Measurements from ENCODE around the gene BLOC1S5. TPM values are rescaled to one million over a fixed set of nuclear protein-coding genes. Genes with fewer than 3 reads are reported as not detected.

Gene BLOC1S5
- total RNA-seq, 4 donors from 2014 or later, result 8.3 to 13.1 (median 10.5) TPM

GRCh38 chr6:8070718-8071117, 6.5 kb upstream of the BLOC1S5 start:
- no peak for ATAC-seq (ENCODE audit: low FRiP score)
- no peak for DNase-seq (ENCODE audit: low spot score)
- no peak for TF ChIP-seq CTCF (IDR thresholded peaks at IDR 0.05)

GRCh38 chr6:8069631-8070284, 5.6 kb upstream of the BLOC1S5 start:
- DNase-seq (ENCODE audit: low spot score) (no peak), ATAC-seq (ENCODE audit: low FRiP score) (no peak)
- TF ChIP-seq CTCF (IDR thresholded peaks at IDR 0.05), result no peak

- DNase-seq (ENCODE audit: low spot score), result no peak
- ATAC-seq (ENCODE audit: low FRiP score), result no peak
- no peak for TF ChIP-seq CTCF (IDR thresholded peaks at IDR 0.05)
Observed at GRCh38 chr6:8069151-8069550, 5.0 kb upstream of the BLOC1S5 start.

- TF ChIP-seq CTCF (IDR thresholded peaks at IDR 0.05), result no peak
- DNase-seq (ENCODE audit: low spot score) (no peak), ATAC-seq (ENCODE audit: low FRiP score) (no peak)
Observed at GRCh38 chr6:8066108-8066507, 1.9 kb upstream of the BLOC1S5 start.

GRCh38 chr6:8065519-8065911, 1.3 kb upstream of the BLOC1S5 start:
- TF ChIP-seq CTCF (IDR thresholded peaks at IDR 0.05), result no peak
- ATAC-seq (ENCODE audit: low FRiP score) (no peak), DNase-seq (ENCODE audit: low spot score) (no peak)

GRCh38 chr6:8064638-8065518, 689 bp upstream of the BLOC1S5 start:
- DNase-seq (ENCODE audit: low spot score), result no peak
- no peak for ATAC-seq (ENCODE audit: low FRiP score)
- TF ChIP-seq CTCF (IDR thresholded peaks at IDR 0.05), result no peak
